ENCODE data around the gene CDSN. TPM values are rescaled to one million over a fixed set of nuclear protein-coding genes. Genes with fewer than 3 reads are reported as not detected.

CDSN gene
- polyA plus RNA-seq, 1 donor (not counting 4 experiments of a cell fraction or from before 2014, with no cell fraction given) = 4.0 TPM

GRCh38 chr6:31065556-31065955 is 54.7 kb downstream of the CDSN start:
- Histone ChIP-seq H3K9me3 (ENCODE audit: control insufficient read depth, low read depth, low read length) (no peaks in the 10 kb centered on the region), H3K9ac (ENCODE audit: control insufficient read depth, extremely low read depth, insufficient read depth, low read length) (no peak overlapping the region), H4K20me1 (ENCODE audit: control insufficient read depth, extremely low read depth, insufficient read depth, low read length) (no peaks in the 10 kb centered on the region), H3K27me3 (ENCODE audit: control insufficient read depth, extremely low read depth, insufficient read depth, low read length) (no peaks in the 10 kb centered on the region), H3K4me2 (ENCODE audit: control insufficient read depth, extremely low read depth, insufficient read depth, low read depth, low read length) (no peak overlapping the region), H3K79me2 (ENCODE audit: control insufficient read depth, insufficient read depth, low read length) (no peaks in the 10 kb centered on the region), H3K4me3 (ENCODE audit: control insufficient read depth in 2 of 3, extremely low read depth in 1 of 3, insufficient read depth in 2 of 3, low read depth in 1 of 3, low read length in 3 of 3) (no peak overlapping the region), H3K36me3 (ENCODE audit: control insufficient read depth in 2 of 2, extremely low read depth in 1 of 2, insufficient read depth in 2 of 2, low read length in 2 of 2) (no peaks in the 10 kb centered on the region), H3K27ac (ENCODE audit: control insufficient read depth, insufficient read depth, low read length) (no peak overlapping the region), H3K9me1 (ENCODE audit: control insufficient read depth, extremely low read depth, insufficient read depth, low read length) (no peaks in the 10 kb centered on the region), H2AFZ (ENCODE audit: control insufficient read depth, low read length) (no peak overlapping the region), H3K4me1 (ENCODE audit: control insufficient read depth, extremely low read depth, insufficient read depth, low read length) (peaks cover 4% of the 10 kb centered on the region)
- no peak for DNase-seq (ENCODE audit: low read depth, low spot score)
- TF ChIP-seq, protein P1, sequence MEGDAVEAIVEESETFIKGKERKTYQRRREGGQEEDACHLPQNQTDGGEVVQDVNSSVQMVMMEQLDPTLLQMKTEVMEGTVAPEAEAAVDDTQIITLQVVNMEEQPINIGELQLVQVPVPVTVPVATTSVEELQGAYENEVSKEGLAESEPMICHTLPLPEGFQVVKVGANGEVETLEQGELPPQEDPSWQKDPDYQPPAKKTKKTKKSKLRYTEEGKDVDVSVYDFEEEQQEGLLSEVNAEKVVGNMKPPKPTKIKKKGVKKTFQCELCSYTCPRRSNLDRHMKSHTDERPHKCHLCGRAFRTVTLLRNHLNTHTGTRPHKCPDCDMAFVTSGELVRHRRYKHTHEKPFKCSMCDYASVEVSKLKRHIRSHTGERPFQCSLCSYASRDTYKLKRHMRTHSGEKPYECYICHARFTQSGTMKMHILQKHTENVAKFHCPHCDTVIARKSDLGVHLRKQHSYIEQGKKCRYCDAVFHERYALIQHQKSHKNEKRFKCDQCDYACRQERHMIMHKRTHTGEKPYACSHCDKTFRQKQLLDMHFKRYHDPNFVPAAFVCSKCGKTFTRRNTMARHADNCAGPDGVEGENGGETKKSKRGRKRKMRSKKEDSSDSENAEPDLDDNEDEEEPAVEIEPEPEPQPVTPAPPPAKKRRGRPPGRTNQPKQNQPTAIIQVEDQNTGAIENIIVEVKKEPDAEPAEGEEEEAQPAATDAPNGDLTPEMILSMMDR (optimal IDR thresholded peaks at IDR 0.05 in 1 of 3, IDR thresholded peaks at IDR 0.05 in 1 of 3, conservative IDR thresholded peaks at IDR 0.05 in 1 of 3; ENCODE audit: extremely low read depth in 1 of 3, insufficient read depth in 2 of 3, low read length in 3 of 3) = no peak
- TF ChIP-seq EZH2 (IDR thresholded peaks at IDR 0.05; ENCODE audit: low read length) = no peak
- dilution Hi-C loops (cut with MboI; ENCODE audit: extremely low pct_ligation_motif_present, low sequenced_read_pairs) = loop anchor here (25.0 kb wide), 1 partner anchor 128 kb away; the partner anchor contains the start of genes MUCL3 and SFTA2
- FAIRE-seq = no peak

Small RNA genes within 50 kb of the gene (small RNA-seq; reads per million reads assigned to genes)
- gene POLR2LP1 (ENCODE audit: insufficient read length in 3 of 3, low read depth in 3 of 3, low replicate concordance in 1 of 3) = 0 reads per million in 3 experiments
- gene RNU6-1133P (ENCODE audit: insufficient read length in 3 of 3, low read depth in 3 of 3, low replicate concordance in 1 of 3) = 0 reads per million in 3 experiments

Other genes with a start within 250 kb of the CDSN start
- 104 to 178 TPM (median 152 TPM) in 3 replicates for gene DDR1, start 235.9 kb downstream of the CDSN start, polyA plus RNA-seq
- gene GTF2H4, start 212.2 kb downstream of the CDSN start, polyA plus RNA-seq = 34.2 to 44.0 TPM (median 38.7 TPM) in 3 replicates
- gene VARS2, start 206.2 kb downstream of the CDSN start, polyA plus RNA-seq = 12.8 to 14.3 TPM (median 13.8 TPM) in 3 replicates
- not detected in 3 replicates for gene SFTA2, start 188.3 kb downstream of the CDSN start, polyA plus RNA-seq
- 0.05 TPM in 1 of 3 replicates, not detected in the others for gene MUCL3, start 179.5 kb downstream of the CDSN start, polyA plus RNA-seq
- gene MUC21, start 136.7 kb downstream of the CDSN start, polyA plus RNA-seq = not detected in 3 replicates
- not detected in 3 replicates for gene MUC22, start 110.0 kb downstream of the CDSN start, polyA plus RNA-seq
- 0.08 to 0.35 TPM (median 0.30 TPM) in 3 replicates for gene C6orf15, start 7.9 kb downstream of the CDSN start, polyA plus RNA-seq
- 3.6 to 9.4 TPM (median 5.7 TPM) in 3 replicates for gene PSORS1C1, start 5.6 kb downstream of the CDSN start, polyA plus RNA-seq
- not detected in 3 replicates for gene PSORS1C2, start 18.6 kb upstream of the CDSN start, polyA plus RNA-seq
- gene CCHCR1, start 37.4 kb upstream of the CDSN start, polyA plus RNA-seq = 7.0 to 8.4 TPM (median 7.5 TPM) in 3 replicates
- gene TCF19, start 38.1 kb upstream of the CDSN start, polyA plus RNA-seq = 2.5 to 9.4 TPM (median 7.4 TPM) in 3 replicates
- gene POU5F1, start 50.2 kb upstream of the CDSN start, polyA plus RNA-seq = 1.0 to 1.6 TPM (median 1.6 TPM) in 3 replicates
- gene HLA-C, start 151.6 kb upstream of the CDSN start, polyA plus RNA-seq = 329 to 536 TPM (median 330 TPM) in 3 replicates
- 265 to 656 TPM (median 312 TPM) in 3 replicates for gene HLA-B, start 236.7 kb upstream of the CDSN start, polyA plus RNA-seq